Smooth muscle cell (in vitro differentiated cells): Measurements from ENCODE around the gene TNS1. TPM values are rescaled to one million over a fixed set of nuclear protein-coding genes. Genes with fewer than 3 reads are reported as not detected.

ENCODE experiments used
- DNase-seq: peaks from one replicate; lab custom pipeline; 2025; ENCODE audit not compliant: unreplicated experiment; lab: John Stamatoyannopoulos, UW
- H2AFZ ChIP-seq: fragments of 200-600 bp; sonication (generic); 2 replicates; pipeline ENCODE4 v1.6.0; 2016; ENCODE audit warnings: antibody characterized with exemption, low read depth, mild to moderate bottlenecking
- H3F3A ChIP-seq: fragments of 200-600 bp; sonication (generic); 2 replicates; pipeline ENCODE4 v1.6.0; 2017; ENCODE audit warnings: antibody characterized with exemption, low read depth
- H3K27ac ChIP-seq: fragments of 200-600 bp; sonication (generic); 2 replicates; pipeline ENCODE4 v1.5.1; 2016; ENCODE audit warnings: low read depth, mild to moderate bottlenecking
- H3K27me3 ChIP-seq: fragments of 200-600 bp; sonication (generic); 2 replicates; pipeline ENCODE4 v1.6.1; 2016; ENCODE audit warnings: low read depth, mild to moderate bottlenecking
- H3K36me3 ChIP-seq: fragments of 200-600 bp; sonication (generic); 2 replicates; pipeline ENCODE4 v1.5.1; 2016; ENCODE audit warnings: low read depth
- H3K4me1 ChIP-seq: fragments of 200-600 bp; sonication (generic); 2 replicates; pipeline ENCODE4 v1.5.1; 2016; ENCODE audit warnings: low read depth
- H3K4me2 ChIP-seq: fragments of 200-600 bp; sonication (generic); 2 replicates; pipeline ENCODE4 v1.6.0; 2016; ENCODE audit warnings: mild to moderate bottlenecking
- H3K4me3 ChIP-seq: fragments of 200-600 bp; sonication (generic); 2 replicates; pipeline ENCODE4 v1.5.1; 2016; ENCODE audit warnings: mild to moderate bottlenecking
- H3K79me2 ChIP-seq: fragments of 200-600 bp; sonication (generic); 2 replicates; pipeline ENCODE4 v1.6.0; 2016; ENCODE audit warnings: low read depth, mild to moderate bottlenecking
- H3K9ac ChIP-seq: fragments of 200-600 bp; sonication (generic); 2 replicates; pipeline ENCODE4 v1.6.0; 2016; ENCODE audit warnings: low read depth
- H3K9me3 ChIP-seq: fragments of 200-600 bp; sonication (generic); replicated peaks from 2 replicates; pipeline ENCODE4 v1.5.1; 2016; ENCODE audit warnings: low read depth
- H4K20me1 ChIP-seq: fragments of 200-600 bp; sonication (generic); 2 replicates; pipeline ENCODE4 v1.6.0; 2016; ENCODE audit warnings: low read depth
- WGBS: methylation state at CpG from one replicate; pipeline ENCODE4 v1.1.7; 2016; ENCODE audit warnings: low lambda C conversion rate; 5-methylcytosine and 5-hydroxymethylcytosine counted together
- polyA plus RNA-seq: library from polyadenylated mRNA; unstranded; fragments of >200 nt; fragmentation: Nextera tagmentation; extraction: Ambion mirVana; gene quantifications from 2 replicates; pipeline ENCODE4 v1.2.1, GENCODE V29; 2016
- total RNA-seq: library from RNA; depleted of rRNA; stranded (reverse); fragments of >200 nt; gene quantifications from 2 replicates; pipeline ENCODE4 v1.2.3, GENCODE V29; 2014
- TF ChIP-seq, protein P1 (sequence below): fragments of 200-600 bp; sonication (generic); IDR thresholded peaks from 2 replicates; pipeline ENCODE4 v1.5.1; 2017; ENCODE audit warnings: borderline replicate concordance, mild to moderate bottlenecking, antibody characterized with exemption; ENCODE audit not compliant: insufficient read depth, poor library complexity, severe bottlenecking

The TNS1 gene
- total and polyA plus RNA-seq, 2 experiments from 2014 or later = 52.3 to 61.5 TPM

DNA sequence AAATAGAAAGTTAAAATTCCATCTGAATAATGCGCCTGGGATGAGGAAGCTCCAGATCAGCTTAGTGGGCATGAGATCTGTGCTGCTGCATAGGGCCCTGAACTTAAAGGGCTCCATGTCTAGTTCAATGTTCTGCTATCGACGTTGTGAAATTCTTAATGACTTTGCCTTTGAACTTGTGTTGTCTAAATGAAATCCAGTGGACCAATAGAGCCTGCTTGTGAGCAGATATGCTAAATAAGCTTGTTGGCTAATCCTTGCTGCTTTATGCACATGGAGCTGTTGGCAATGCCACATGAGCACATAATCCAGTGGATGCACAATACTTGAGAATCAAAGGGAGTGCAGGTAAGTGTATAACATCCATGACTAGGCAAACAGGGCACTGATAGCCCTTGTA is 228.6 kb downstream of the TNS1 start:
- no peak overlapping the region for H3K4me2 ChIP-seq
- no peaks in the 10 kb centered on the region for H3K27me3 ChIP-seq
- no peak overlapping the region for H3K27ac ChIP-seq
- H3K9me3 ChIP-seq = no peaks in the 10 kb centered on the region
- no peaks in the 10 kb centered on the region for H3K79me2 ChIP-seq
- H3K4me3 ChIP-seq = no peak overlapping the region
- DNase-seq = no peak
- H3F3A ChIP-seq = no peaks in the 10 kb centered on the region
- TF ChIP-seq, protein P1, sequence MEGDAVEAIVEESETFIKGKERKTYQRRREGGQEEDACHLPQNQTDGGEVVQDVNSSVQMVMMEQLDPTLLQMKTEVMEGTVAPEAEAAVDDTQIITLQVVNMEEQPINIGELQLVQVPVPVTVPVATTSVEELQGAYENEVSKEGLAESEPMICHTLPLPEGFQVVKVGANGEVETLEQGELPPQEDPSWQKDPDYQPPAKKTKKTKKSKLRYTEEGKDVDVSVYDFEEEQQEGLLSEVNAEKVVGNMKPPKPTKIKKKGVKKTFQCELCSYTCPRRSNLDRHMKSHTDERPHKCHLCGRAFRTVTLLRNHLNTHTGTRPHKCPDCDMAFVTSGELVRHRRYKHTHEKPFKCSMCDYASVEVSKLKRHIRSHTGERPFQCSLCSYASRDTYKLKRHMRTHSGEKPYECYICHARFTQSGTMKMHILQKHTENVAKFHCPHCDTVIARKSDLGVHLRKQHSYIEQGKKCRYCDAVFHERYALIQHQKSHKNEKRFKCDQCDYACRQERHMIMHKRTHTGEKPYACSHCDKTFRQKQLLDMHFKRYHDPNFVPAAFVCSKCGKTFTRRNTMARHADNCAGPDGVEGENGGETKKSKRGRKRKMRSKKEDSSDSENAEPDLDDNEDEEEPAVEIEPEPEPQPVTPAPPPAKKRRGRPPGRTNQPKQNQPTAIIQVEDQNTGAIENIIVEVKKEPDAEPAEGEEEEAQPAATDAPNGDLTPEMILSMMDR = no peak
- H2AFZ ChIP-seq = no peak overlapping the region
- H3K4me1 ChIP-seq = no peaks in the 10 kb centered on the region
- no peak overlapping the region for H3K9ac ChIP-seq
- 84% methylated on average over 3 of the region's 3 CpGs for WGBS
- peaks cover 10% of the 10 kb centered on the region for H3K36me3 ChIP-seq
- peaks cover 12% of the 10 kb centered on the region for H4K20me1 ChIP-seq

DNA sequence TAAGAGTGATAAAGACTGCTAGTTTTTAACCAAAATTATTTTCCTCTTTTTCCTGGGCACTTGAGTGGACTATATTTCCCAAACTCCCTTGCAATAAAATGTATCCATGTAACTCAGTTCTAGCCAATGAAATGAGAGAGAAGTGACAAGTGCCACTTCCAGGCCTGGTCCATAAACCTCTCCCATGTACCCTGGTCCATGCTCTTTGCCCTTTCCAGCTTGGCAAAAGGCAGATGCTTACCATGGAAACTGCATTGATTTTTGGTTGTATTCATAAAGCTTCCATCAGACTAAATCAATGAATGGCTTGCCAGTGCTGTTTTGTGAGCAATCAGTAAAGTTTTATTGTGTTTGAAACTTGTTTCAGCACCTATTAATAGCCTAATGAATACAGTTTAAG is 229.3 kb downstream of the TNS1 start:
- Histone ChIP-seq H3K9ac (no peak overlapping the region), H3K27me3 (no peaks in the 10 kb centered on the region), H3F3A (no peaks in the 10 kb centered on the region), H3K36me3 (peaks cover 10% of the 10 kb centered on the region), H3K9me3 (no peaks in the 10 kb centered on the region), H3K4me3 (no peak overlapping the region), H3K4me1 (no peaks in the 10 kb centered on the region), H2AFZ (no peak overlapping the region), H3K27ac (no peak overlapping the region), H3K4me2 (no peak overlapping the region), H3K79me2 (no peaks in the 10 kb centered on the region), H4K20me1 (peaks cover 9% of the 10 kb centered on the region)
- TF ChIP-seq, protein P1 = no peak
- DNase-seq = no peak

DNA sequence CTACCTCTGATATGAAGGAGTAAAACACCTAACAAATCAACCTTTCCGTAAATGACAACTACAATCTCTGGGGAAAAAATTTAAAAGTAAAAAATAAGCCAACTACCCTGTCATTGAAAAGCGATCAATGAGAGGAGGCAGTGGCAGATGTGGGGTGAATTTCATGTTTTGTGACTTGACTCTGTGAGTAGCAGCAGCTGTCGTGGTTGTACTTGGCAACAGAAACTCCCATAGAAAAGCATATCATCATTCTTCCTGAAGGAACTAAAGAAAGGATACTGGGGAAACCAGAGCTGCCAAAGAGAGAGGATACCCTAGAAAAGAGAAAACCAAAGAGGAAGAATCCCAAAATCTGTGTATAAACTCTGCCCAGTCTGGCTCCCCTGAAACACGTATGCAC is 236.4 kb downstream of the TNS1 start:
- Histone ChIP-seq H3K79me2 (no peaks in the 10 kb centered on the region), H3K4me2 (no peak overlapping the region), H2AFZ (no peak overlapping the region)

More for the DNA sequence above, 236.4 kb downstream of the TNS1 start:
- Histone ChIP-seq H3K27ac (no peak overlapping the region), H3K9me3 (no peaks in the 10 kb centered on the region), H3F3A (no peaks in the 10 kb centered on the region), H3K4me3 (no peak overlapping the region), H4K20me1 (no peaks in the 10 kb centered on the region), H3K4me1 (no peaks in the 10 kb centered on the region), H3K9ac (no peak overlapping the region), H3K36me3 (peaks cover 21% of the 10 kb centered on the region), H3K27me3 (no peaks in the 10 kb centered on the region)
- DNase-seq = no peak
- TF ChIP-seq, protein P1 = no peak
- 85% methylated on average over 4 of the region's 4 CpGs for WGBS
